A673 (cell line): Measurements from ENCODE around the gene SDK1.

Experiments used
- EZH2 ChIP-seq: fragments of 200-600 bp; sonication (generic); IDR thresholded peaks from 2 replicates; pipeline ENCODE4 v1.6.1; 2017; ENCODE audit warnings: borderline replicate concordance, low read depth, mild to moderate bottlenecking, mixed read lengths, antibody characterized with exemption, low read length; ENCODE audit not compliant: poor library complexity, severe bottlenecking
- TF ChIP-seq, protein P1 (sequence below): fragments of 300-800, 200-600 bp; sonication (generic); conservative IDR thresholded peaks from 2 replicates; pipeline ENCODE4 v1.5.1; 2017; ENCODE audit warnings: low read depth, mild to moderate bottlenecking, antibody characterized with exemption, low read length, moderate library complexity, mixed read lengths

DNA sequence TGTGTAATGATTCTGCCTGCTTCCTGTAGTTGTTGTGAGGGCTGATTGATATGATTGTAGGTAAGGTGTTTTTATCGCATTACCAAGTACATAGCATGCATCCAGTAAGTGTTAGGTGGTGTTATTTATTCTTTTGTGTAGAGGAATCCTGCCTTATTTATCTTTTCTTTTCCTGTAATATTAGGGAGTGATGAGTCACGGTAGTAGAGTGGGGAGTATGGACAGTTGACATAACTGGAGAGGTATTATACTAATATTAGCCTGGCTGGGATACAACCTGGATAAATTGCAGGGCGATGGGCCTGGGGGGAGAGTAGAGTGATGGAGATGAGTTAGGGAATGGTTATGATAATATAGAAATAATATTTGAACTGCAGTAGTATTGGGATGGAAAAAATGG lies 9.8 kb downstream of the SDK1 start:
- TF ChIP-seq, protein P1, sequence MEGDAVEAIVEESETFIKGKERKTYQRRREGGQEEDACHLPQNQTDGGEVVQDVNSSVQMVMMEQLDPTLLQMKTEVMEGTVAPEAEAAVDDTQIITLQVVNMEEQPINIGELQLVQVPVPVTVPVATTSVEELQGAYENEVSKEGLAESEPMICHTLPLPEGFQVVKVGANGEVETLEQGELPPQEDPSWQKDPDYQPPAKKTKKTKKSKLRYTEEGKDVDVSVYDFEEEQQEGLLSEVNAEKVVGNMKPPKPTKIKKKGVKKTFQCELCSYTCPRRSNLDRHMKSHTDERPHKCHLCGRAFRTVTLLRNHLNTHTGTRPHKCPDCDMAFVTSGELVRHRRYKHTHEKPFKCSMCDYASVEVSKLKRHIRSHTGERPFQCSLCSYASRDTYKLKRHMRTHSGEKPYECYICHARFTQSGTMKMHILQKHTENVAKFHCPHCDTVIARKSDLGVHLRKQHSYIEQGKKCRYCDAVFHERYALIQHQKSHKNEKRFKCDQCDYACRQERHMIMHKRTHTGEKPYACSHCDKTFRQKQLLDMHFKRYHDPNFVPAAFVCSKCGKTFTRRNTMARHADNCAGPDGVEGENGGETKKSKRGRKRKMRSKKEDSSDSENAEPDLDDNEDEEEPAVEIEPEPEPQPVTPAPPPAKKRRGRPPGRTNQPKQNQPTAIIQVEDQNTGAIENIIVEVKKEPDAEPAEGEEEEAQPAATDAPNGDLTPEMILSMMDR = no peak
- no peak for TF ChIP-seq EZH2
